GM19452 (cell line): Measurements from ENCODE around the gene TCERG1L.
"Not testable (repeated sequence)": the region's sequence is repeated elsewhere in the genome, so short reads cannot be mapped to it uniquely, and the experiment has no call there.

Experiments
- ATAC-seq: cut with Tn5 transposase; IDR thresholded peaks from one replicate; pipeline ENCODE4 v1.9.1; 2021; ENCODE audit not compliant: unreplicated experiment

TCERG1L gene, protein sequence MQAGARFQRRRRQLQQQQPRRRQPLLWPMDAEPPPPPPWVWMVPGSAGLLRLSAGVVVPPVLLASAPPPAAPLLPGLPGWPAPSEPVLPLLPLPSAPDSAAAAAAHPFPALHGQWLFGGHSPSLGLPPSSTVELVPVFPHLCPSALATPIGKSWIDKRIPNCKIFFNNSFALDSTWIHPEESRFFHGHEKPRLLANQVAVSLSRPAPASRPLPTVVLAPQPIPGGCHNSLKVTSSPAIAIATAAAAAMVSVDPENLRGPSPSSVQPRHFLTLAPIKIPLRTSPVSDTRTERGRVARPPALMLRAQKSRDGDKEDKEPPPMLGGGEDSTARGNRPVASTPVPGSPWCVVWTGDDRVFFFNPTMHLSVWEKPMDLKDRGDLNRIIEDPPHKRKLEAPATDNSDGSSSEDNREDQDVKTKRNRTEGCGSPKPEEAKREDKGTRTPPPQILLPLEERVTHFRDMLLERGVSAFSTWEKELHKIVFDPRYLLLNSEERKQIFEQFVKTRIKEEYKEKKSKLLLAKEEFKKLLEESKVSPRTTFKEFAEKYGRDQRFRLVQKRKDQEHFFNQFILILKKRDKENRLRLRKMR

GRCh38 chr10:131311661-131312477 lies at the start of gene TCERG1L:
Gene TCERG1L, minus strand, starts transcription at chr10:131311721. Its CDS starts 86 bp downstream, at chr10:131311635.
- no peak for ATAC-seq

DNA sequence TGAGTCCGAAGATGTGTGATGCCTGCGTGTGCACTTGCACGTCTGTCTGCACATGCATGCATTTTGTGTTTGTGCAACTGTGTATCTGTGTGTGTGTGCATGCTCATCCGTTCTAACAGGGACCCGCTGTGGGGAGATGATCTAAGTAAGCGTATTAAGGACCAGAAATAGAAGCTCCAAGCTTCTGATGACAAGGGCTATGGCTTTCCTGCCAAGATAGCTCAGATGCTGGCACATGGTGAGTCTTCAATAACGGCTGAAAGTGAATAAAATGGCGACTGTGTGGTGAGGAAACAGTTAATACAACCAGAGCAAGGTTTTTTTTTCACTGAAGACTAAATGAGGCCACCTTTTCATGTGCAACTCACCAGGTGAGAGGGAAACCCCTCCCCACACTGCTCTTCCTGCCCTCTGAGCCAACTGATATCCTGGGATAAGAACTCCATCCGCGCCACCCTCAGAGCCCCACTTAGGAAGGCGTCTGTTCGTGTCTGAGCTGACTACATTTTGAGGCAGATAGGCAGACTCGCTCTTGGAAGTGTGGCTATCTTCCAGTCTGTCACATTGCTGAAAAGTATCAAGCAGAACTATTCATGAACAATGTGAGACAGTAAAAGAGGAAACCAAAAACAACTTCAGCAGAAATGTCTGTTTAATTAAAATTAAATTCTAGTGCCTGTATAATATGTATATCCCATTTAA lies 47.4 kb upstream of the TCERG1L start:
- ATAC-seq: no peak

DNA sequence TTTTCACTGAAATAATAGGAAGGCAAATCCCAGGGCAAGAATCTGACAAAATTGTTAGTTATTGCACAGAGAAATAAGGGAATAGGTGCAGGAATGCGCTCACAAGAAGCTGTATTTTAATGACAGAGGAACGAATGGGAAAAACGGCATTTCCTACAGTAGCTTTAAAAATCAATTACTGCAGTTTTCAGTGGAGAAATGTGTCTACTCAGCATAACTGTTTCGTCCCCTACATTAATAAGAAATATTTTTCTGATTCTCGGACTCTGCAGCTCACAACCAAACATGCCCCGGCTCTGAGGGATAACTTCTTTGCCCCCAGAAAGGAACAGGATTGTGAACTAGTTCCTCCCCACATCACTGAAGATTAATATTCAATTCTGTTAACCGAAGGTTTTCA lies 44.9 kb upstream of the TCERG1L start:
- ATAC-seq: no peak

DNA sequence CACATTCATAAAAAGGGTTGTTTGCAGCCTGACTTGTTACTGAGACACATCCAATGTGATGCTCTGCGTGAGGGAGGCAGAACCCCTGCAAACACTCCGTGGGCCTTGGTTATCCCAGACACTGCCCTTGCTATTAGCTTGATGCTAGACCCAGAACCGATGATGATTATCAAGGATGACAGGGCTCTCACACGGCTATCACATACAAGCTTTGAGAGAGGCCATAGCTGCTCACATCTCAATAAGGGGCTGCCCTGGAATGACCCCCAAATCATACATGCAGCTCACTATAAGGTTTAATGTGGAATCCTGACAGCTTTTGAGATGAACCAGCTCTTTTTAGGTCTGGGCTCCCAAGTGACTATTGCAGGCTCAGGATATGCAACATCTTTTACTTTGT lies 44.4 kb upstream of the TCERG1L start:
- no peak for ATAC-seq

DNA sequence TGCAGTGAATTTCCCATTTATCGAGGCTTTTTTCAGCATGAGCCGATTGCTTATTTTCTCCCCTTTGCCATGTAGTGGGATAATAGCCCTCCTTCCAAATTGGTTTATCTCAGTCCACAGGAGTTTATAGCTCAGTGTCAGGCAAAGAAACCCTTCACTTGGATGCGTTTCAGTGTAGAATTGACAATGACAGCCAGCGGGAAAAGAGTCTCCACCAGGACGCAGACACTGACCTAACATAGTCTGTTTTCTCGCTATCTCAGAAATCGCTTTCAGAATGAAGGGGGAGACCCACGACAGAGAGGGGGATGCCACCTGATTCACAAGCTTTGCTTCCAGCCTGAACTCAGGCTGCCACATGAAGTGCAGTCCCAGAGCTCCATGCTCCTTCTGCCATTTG lies 43.5 kb upstream of the TCERG1L start:
- ATAC-seq: no peak

DNA sequence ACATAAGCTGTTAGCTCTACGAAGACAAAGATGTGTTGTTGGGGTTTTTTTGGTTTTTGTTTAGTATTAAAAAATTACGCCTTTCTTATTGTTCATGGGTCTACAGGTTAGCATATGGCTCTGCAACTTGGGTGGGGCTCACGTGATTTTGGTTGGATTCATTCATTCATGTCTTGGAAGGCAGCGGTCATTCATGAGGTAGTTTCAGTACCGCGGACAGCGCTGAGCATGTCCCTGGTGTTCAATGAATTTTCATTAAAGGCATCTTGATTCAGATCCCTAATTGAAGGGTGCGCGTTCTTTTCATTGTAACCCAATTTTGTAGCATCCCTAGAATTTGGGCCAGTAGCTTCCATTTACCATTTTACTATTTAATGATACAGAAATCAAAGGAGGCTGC lies 42.9 kb upstream of the TCERG1L start:
- no peak for ATAC-seq

DNA sequence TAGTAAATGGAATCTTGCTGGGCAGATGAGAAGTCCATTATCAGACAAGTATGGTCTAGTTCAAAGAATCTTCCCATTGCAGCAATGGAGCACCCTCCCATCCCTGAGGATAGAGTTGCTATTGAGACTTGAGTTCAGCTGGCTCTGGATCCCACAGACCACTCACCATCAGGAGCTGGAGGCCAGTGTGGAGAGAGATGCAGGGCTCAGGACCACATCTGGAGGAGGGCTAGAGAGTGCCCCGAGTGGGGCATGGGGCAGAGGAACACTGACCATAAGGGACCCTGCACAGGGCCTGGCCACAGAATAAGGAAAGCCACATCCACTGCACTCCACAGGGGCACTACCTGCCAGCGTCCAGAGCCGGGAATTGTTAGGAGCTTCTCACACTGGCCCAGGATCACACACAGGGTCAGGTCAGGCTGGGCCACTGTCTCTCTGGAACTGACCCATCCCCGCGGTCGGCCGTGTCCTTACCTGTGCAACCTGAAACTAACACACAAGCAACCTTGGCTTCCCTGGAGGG lies 41.3 kb upstream of the TCERG1L start:
- ATAC-seq: no peak

GRCh38 chr10:131350660-131351059 lies 39.1 kb upstream of the TCERG1L start:
- ATAC-seq: no peak

GRCh38 chr10:131350245-131350644 lies 38.7 kb upstream of the TCERG1L start:
- no peak for ATAC-seq

DNA sequence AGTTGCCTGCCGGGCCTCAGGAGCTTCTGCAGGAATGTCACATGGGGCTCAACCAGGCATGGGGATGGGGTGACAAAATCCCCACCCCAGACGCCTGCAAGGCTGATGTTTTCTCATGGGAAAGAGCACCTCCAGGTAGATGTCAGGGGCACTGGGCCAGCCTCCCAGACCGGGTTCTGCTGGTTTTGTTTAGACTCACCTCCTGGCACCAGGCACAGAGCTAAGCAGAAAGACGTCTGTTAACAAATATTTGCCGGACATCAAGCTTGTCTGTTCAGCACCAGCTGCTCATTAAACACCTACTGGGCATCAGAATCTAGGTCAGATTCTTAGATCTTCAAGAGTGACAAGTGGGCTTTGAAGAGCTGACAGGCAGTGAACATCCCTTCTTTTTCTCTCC lies 34.9 kb upstream of the TCERG1L start:
- no peak for ATAC-seq

- ATAC-seq: no peak
Measured at GRCh38 chr10:131345691-131346090, 34.2 kb upstream of the TCERG1L start.

GRCh38 chr10:131344747-131345146 lies 33.2 kb upstream of the TCERG1L start:
- no peak for ATAC-seq

- no peak for ATAC-seq
Measured at GRCh38 chr10:131337741-131338140, 26.2 kb upstream of the TCERG1L start.

GRCh38 chr10:131332821-131333220 lies 21.3 kb upstream of the TCERG1L start:
- ATAC-seq: no peak

DNA sequence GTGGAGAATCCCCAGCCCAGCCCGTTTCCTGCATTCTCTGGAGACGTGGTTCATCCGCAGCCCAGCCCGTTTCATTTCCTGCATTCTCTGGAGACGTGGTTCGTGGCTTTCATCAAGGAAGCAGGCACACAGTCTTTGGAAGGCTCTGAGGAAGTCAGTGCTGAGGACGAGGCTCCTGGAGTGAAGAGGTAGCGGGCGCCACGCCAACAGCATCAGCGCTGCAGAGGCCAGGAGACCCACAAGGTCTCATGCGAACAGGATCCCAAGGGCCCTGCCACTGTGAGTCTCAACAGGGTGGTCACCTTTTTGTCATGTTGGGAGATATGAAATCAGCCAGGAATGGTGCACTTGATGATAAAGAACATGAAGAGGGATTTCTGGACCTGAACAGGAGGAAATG lies 12.4 kb upstream of the TCERG1L start:
- ATAC-seq: no peak

DNA sequence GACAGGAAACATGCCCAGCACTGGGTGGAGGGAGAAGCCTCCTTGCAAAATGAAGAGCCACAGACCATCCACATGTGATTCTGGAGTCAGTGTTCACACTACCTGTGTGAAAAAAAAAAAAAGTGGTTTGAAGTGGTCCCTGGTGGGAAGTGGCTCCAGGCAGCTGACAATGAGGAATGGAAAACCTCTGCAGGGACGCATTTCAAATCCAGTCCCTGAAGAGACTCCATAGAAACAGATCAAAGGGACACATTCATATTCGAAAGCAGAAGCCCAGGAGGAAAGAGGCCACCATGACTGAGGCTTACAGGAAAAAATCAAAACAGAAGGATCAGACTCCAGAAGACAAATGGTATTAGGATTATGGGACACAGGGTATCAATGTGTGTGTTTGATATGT lies 11.5 kb upstream of the TCERG1L start:
- ATAC-seq: no peak

DNA sequence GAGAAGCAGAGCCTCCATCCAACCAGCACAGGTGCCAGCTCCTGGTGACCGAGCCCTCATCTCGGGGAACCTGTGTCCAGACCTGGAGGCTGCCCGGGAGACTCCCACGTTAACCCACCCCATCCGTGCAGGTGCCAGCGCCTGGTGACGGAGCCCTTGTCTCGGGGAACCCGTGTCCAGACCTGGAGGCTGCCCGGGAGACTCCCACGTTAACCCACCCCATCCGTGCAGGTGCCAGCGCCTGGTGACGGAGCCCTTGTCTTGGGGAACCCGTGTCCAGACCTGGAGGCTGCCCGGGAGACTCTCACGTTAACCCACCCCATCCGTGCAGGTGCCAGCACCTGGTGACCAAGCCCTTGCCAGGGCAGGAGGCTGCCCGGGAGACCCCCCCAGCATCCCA lies 11.1 kb upstream of the TCERG1L start:
- not testable (repeated sequence) for ATAC-seq

GRCh38 chr10:131320860-131321604 lies 9.5 kb upstream of the TCERG1L start:
- ATAC-seq: no peak

- ATAC-seq: no peak
Measured at GRCh38 chr10:131318814-131319213, 7.3 kb upstream of the TCERG1L start.

- ATAC-seq: no peak
Measured at GRCh38 chr10:131318291-131318690, 6.8 kb upstream of the TCERG1L start.
